Measurements from ENCODE around the gene AGAP1. TPM values are rescaled to one million over a fixed set of nuclear protein-coding genes. Genes with fewer than 3 reads are reported as not detected.

The AGAP1 gene
- total RNA-seq, 1 donor from 2014 or later: 18.3 TPM

GRCh38 chr2:236120141-236120601 is 626.3 kb downstream of the AGAP1 start:
- H3K36me3 ChIP-seq (ENCODE audit: control insufficient read depth in 3 of 3, insufficient read depth in 3 of 3, low read length in 3 of 3): peaks cover 0 to 10% (median 5%) of the 10 kb centered on the region in 3 donors
- no peak overlapping the region for H3K27ac ChIP-seq (ENCODE audit: low read depth, low read length)
- H3K9ac ChIP-seq (ENCODE audit: low read depth in 1 of 3, low read length in 3 of 3): no peak overlapping the region
- H3K9me3 ChIP-seq (ENCODE audit: control insufficient read depth in 3 of 3, low read length in 3 of 3): no peaks in the 10 kb centered on the region
- peaks cover 0 to 2% (median 0%) of the 10 kb centered on the region in 3 donors for H3K4me1 ChIP-seq (ENCODE audit: control insufficient read depth in 3 of 3, insufficient read depth in 3 of 3, low read length in 3 of 3)
- no peaks in the 10 kb centered on the region for H3K27me3 ChIP-seq (ENCODE audit: control insufficient read depth in 3 of 3, insufficient read depth in 3 of 3, low read length in 3 of 3)
- H3K4me3 ChIP-seq (ENCODE audit: low read length in 3 of 3): no peak overlapping the region

GRCh38 chr2:236120829-236121228 is 627.0 kb downstream of the AGAP1 start:
- H3K27me3 ChIP-seq (ENCODE audit: control insufficient read depth in 3 of 3, insufficient read depth in 3 of 3, low read length in 3 of 3): no peaks in the 10 kb centered on the region
- no peaks in the 10 kb centered on the region for H3K4me1 ChIP-seq (ENCODE audit: control insufficient read depth in 3 of 3, insufficient read depth in 3 of 3, low read length in 3 of 3)
- no peak overlapping the region for H3K4me3 ChIP-seq (ENCODE audit: low read length in 3 of 3)
- H3K9me3 ChIP-seq (ENCODE audit: control insufficient read depth in 3 of 3, low read length in 3 of 3): no peaks in the 10 kb centered on the region
- no peak overlapping the region for H3K27ac ChIP-seq (ENCODE audit: low read depth, low read length)
- H3K9ac ChIP-seq (ENCODE audit: low read depth in 1 of 3, low read length in 3 of 3): no peak overlapping the region
- H3K36me3 ChIP-seq (ENCODE audit: control insufficient read depth in 3 of 3, insufficient read depth in 3 of 3, low read length in 3 of 3): peaks cover 0 to 14% (median 8%) of the 10 kb centered on the region in 3 donors

- Histone ChIP-seq H3K9ac (ENCODE audit: low read depth in 1 of 3, low read length in 3 of 3) (no peak overlapping the region), H3K36me3 (ENCODE audit: control insufficient read depth in 3 of 3, insufficient read depth in 3 of 3, low read length in 3 of 3) (peaks cover 0 to 14% (median 8%) of the 10 kb centered on the region in 3 donors), H3K4me3 (ENCODE audit: low read length in 3 of 3) (no peak overlapping the region), H3K9me3 (ENCODE audit: control insufficient read depth in 3 of 3, low read length in 3 of 3) (no peaks in the 10 kb centered on the region), H3K27ac (ENCODE audit: low read depth, low read length) (no peak overlapping the region), H3K4me1 (ENCODE audit: control insufficient read depth in 3 of 3, insufficient read depth in 3 of 3, low read length in 3 of 3) (no peaks in the 10 kb centered on the region), H3K27me3 (ENCODE audit: control insufficient read depth in 3 of 3, insufficient read depth in 3 of 3, low read length in 3 of 3) (no peaks in the 10 kb centered on the region)
Measured at GRCh38 chr2:236121546-236121945, 627.7 kb downstream of the AGAP1 start.

GRCh38 chr2:236122236-236122635 is 628.4 kb downstream of the AGAP1 start:
- no peak overlapping the region for H3K4me3 ChIP-seq (ENCODE audit: low read length in 3 of 3)
- no peaks in the 10 kb centered on the region for H3K9me3 ChIP-seq (ENCODE audit: control insufficient read depth in 3 of 3, low read length in 3 of 3)
- no peaks in the 10 kb centered on the region for H3K4me1 ChIP-seq (ENCODE audit: control insufficient read depth in 3 of 3, insufficient read depth in 3 of 3, low read length in 3 of 3)
- H3K36me3 ChIP-seq (ENCODE audit: control insufficient read depth in 3 of 3, insufficient read depth in 3 of 3, low read length in 3 of 3): peaks cover 0 to 14% (median 8%) of the 10 kb centered on the region in 3 donors
- H3K27me3 ChIP-seq (ENCODE audit: control insufficient read depth in 3 of 3, insufficient read depth in 3 of 3, low read length in 3 of 3): no peaks in the 10 kb centered on the region
- no peak overlapping the region for H3K27ac ChIP-seq (ENCODE audit: low read depth, low read length)
- no peak overlapping the region for H3K9ac ChIP-seq (ENCODE audit: low read depth in 1 of 3, low read length in 3 of 3)

GRCh38 chr2:236123716-236124115 is 629.9 kb downstream of the AGAP1 start:
- H3K9me3 ChIP-seq (ENCODE audit: control insufficient read depth in 3 of 3, low read length in 3 of 3): no peaks in the 10 kb centered on the region
- H3K27me3 ChIP-seq (ENCODE audit: control insufficient read depth in 3 of 3, insufficient read depth in 3 of 3, low read length in 3 of 3): no peaks in the 10 kb centered on the region
- H3K4me1 ChIP-seq (ENCODE audit: control insufficient read depth in 3 of 3, insufficient read depth in 3 of 3, low read length in 3 of 3): no peaks in the 10 kb centered on the region
- no peak overlapping the region for H3K27ac ChIP-seq (ENCODE audit: low read depth, low read length)
- no peak overlapping the region for H3K4me3 ChIP-seq (ENCODE audit: low read length in 3 of 3)
- H3K36me3 ChIP-seq (ENCODE audit: control insufficient read depth in 3 of 3, insufficient read depth in 3 of 3, low read length in 3 of 3): peaks cover 0 to 14% (median 8%) of the 10 kb centered on the region in 3 donors
- no peak overlapping the region for H3K9ac ChIP-seq (ENCODE audit: low read depth in 1 of 3, low read length in 3 of 3)

- H3K4me3 ChIP-seq (ENCODE audit: low read length in 3 of 3): no peak overlapping the region
- no peaks in the 10 kb centered on the region for H3K9me3 ChIP-seq (ENCODE audit: control insufficient read depth in 3 of 3, low read length in 3 of 3)
- no peak overlapping the region for H3K9ac ChIP-seq (ENCODE audit: low read depth in 1 of 3, low read length in 3 of 3)
- H3K27me3 ChIP-seq (ENCODE audit: control insufficient read depth in 3 of 3, insufficient read depth in 3 of 3, low read length in 3 of 3): no peaks in the 10 kb centered on the region
- no peak overlapping the region for H3K27ac ChIP-seq (ENCODE audit: low read depth, low read length)
- peaks cover 0 to 14% (median 8%) of the 10 kb centered on the region in 3 donors for H3K36me3 ChIP-seq (ENCODE audit: control insufficient read depth in 3 of 3, insufficient read depth in 3 of 3, low read length in 3 of 3)
- H3K4me1 ChIP-seq (ENCODE audit: control insufficient read depth in 3 of 3, insufficient read depth in 3 of 3, low read length in 3 of 3): no peaks in the 10 kb centered on the region
Measured at GRCh38 chr2:236124182-236124893, 630.5 kb downstream of the AGAP1 start.

- Histone ChIP-seq H3K27ac (ENCODE audit: low read depth, low read length) (no peak overlapping the region), H3K27me3 (ENCODE audit: control insufficient read depth in 3 of 3, insufficient read depth in 3 of 3, low read length in 3 of 3) (no peaks in the 10 kb centered on the region), H3K9me3 (ENCODE audit: control insufficient read depth in 3 of 3, low read length in 3 of 3) (no peaks in the 10 kb centered on the region), H3K9ac (ENCODE audit: low read depth in 1 of 3, low read length in 3 of 3) (no peak overlapping the region), H3K4me1 (ENCODE audit: control insufficient read depth in 3 of 3, insufficient read depth in 3 of 3, low read length in 3 of 3) (no peaks in the 10 kb centered on the region), H3K36me3 (ENCODE audit: control insufficient read depth in 3 of 3, insufficient read depth in 3 of 3, low read length in 3 of 3) (peaks cover 0 to 14% (median 8%) of the 10 kb centered on the region in 3 donors), H3K4me3 (ENCODE audit: low read length in 3 of 3) (no peak overlapping the region)
Measured at GRCh38 chr2:236125541-236125940, 631.7 kb downstream of the AGAP1 start.

- H3K27me3 ChIP-seq (ENCODE audit: control insufficient read depth in 3 of 3, insufficient read depth in 3 of 3, low read length in 3 of 3): no peaks in the 10 kb centered on the region
- no peaks in the 10 kb centered on the region for H3K9me3 ChIP-seq (ENCODE audit: control insufficient read depth in 3 of 3, low read length in 3 of 3)
- H3K9ac ChIP-seq (ENCODE audit: low read depth in 1 of 3, low read length in 3 of 3): no peak overlapping the region
- H3K4me3 ChIP-seq (ENCODE audit: low read length in 3 of 3): no peak overlapping the region
- peaks cover 0 to 13% (median 8%) of the 10 kb centered on the region in 3 donors for H3K36me3 ChIP-seq (ENCODE audit: control insufficient read depth in 3 of 3, insufficient read depth in 3 of 3, low read length in 3 of 3)
- no peak overlapping the region for H3K27ac ChIP-seq (ENCODE audit: low read depth, low read length)
- no peaks in the 10 kb centered on the region for H3K4me1 ChIP-seq (ENCODE audit: control insufficient read depth in 3 of 3, insufficient read depth in 3 of 3, low read length in 3 of 3)
Measured at GRCh38 chr2:236127010-236127409, 633.2 kb downstream of the AGAP1 start.

- peaks cover 0 to 13% (median 8%) of the 10 kb centered on the region in 3 donors for H3K36me3 ChIP-seq (ENCODE audit: control insufficient read depth in 3 of 3, insufficient read depth in 3 of 3, low read length in 3 of 3)
- no peak overlapping the region for H3K4me3 ChIP-seq (ENCODE audit: low read length in 3 of 3)
- H3K27me3 ChIP-seq (ENCODE audit: control insufficient read depth in 3 of 3, insufficient read depth in 3 of 3, low read length in 3 of 3): no peaks in the 10 kb centered on the region
- no peaks in the 10 kb centered on the region for H3K4me1 ChIP-seq (ENCODE audit: control insufficient read depth in 3 of 3, insufficient read depth in 3 of 3, low read length in 3 of 3)
- H3K9me3 ChIP-seq (ENCODE audit: control insufficient read depth in 3 of 3, low read length in 3 of 3): no peaks in the 10 kb centered on the region
- no peak overlapping the region for H3K9ac ChIP-seq (ENCODE audit: low read depth in 1 of 3, low read length in 3 of 3)
- no peak overlapping the region for H3K27ac ChIP-seq (ENCODE audit: low read depth, low read length)
Measured at GRCh38 chr2:236128321-236128720, 634.5 kb downstream of the AGAP1 start.

GRCh38 chr2:236129935-236130334 is 636.1 kb downstream of the AGAP1 start:
- Histone ChIP-seq H3K27ac (ENCODE audit: low read depth, low read length) (no peak overlapping the region), H3K4me1 (ENCODE audit: control insufficient read depth in 3 of 3, insufficient read depth in 3 of 3, low read length in 3 of 3) (no peaks in the 10 kb centered on the region), H3K27me3 (ENCODE audit: control insufficient read depth in 3 of 3, insufficient read depth in 3 of 3, low read length in 3 of 3) (no peaks in the 10 kb centered on the region), H3K4me3 (ENCODE audit: low read length in 3 of 3) (no peak overlapping the region), H3K36me3 (ENCODE audit: control insufficient read depth in 3 of 3, insufficient read depth in 3 of 3, low read length in 3 of 3) (peaks cover 0 to 4% (median 3%) of the 10 kb centered on the region in 3 donors), H3K9me3 (ENCODE audit: control insufficient read depth in 3 of 3, low read length in 3 of 3) (no peaks in the 10 kb centered on the region), H3K9ac (ENCODE audit: low read depth in 1 of 3, low read length in 3 of 3) (no peak overlapping the region)

Data from skeletal muscle tissue (tissue), 4 donors.